ENCODE data around the gene RPIA.
"Not testable (repeated sequence)": the region's sequence is repeated elsewhere in the genome, so short reads cannot be mapped to it uniquely, and the experiment has no call there.

Gene RPIA

GRCh38 chr2:88691339-88692183, at the start of gene RPIA:
RPIA (plus strand) TSS chr2:88691673; CDS start chr2:88691699, 26 bp downstream.
- DNase-seq (ENCODE audit: low spot score) = peak; percentile 97

DNA sequence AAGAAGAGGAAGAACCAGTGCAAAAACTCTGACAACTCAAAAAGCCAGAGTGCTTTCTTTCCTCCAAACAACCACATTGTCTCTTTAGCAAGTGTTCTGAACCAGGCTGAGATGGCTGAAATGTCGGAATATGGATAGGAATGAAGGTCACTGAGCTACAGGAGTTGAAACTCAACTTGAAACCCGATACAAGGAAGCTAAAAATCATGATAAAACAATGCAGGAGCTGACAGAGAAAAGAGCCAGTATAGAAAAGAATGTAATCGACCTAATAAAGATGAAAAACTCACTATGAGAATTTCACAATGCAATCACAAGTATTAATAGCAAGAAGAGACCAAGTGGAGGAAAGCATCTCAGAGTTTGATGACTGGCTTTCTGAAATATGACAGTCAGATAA, 49.2 kb upstream of the RPIA start:
- DNase-seq (ENCODE audit: low spot score) = no peak

- DNase-seq (ENCODE audit: low spot score) = not testable (repeated sequence)
Measured at GRCh38 chr2:88645291-88645882, 46.1 kb upstream of the RPIA start.

- DNase-seq (ENCODE audit: low spot score) = no peak
Measured at GRCh38 chr2:88651646-88652045, 39.8 kb upstream of the RPIA start.

GRCh38 chr2:88654714-88655113, 36.8 kb upstream of the RPIA start:
- no peak for DNase-seq (ENCODE audit: low spot score)

- no peak for DNase-seq (ENCODE audit: low spot score)
Measured at GRCh38 chr2:88656690-88657089, 34.8 kb upstream of the RPIA start.

DNA sequence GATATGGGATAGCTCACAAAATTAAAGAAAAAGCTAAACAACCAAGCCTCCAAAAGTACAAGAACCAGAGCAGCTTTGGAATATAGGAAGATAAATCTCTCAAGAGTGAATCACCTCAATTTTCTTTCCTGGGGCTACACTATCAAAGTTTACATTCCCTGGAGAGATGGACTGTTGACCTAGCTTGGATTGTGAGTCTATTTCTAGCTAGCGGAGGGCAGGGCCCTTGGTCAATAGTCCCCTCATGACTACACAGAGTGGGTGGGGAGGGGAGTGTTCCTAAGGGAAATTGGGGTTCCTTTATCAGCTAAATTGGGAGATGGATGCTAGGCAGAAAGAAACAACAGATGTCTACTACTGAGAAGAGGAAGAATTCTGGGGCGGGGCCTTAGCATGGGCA, 34.3 kb upstream of the RPIA start:
- DNase-seq (ENCODE audit: low spot score) = no peak

DNA sequence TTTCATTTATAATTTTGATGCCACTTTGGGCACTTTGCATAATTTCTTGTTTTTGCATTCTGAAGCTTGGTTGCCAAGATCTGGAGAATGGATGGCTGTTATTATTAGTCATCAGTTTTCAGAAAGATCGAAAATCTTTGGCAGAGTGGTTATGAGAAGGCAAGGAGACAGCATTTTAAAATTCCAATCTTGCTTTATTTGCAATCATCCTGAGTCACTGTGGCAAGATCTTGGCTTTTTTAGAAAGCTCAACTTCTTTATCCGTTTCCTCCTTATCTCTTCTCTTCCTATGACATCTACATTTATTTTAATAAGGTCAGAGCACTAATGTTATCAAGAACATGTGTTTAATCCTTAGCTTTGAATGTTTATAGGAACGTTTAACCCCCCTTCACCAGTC, 33.1 kb upstream of the RPIA start:
- DNase-seq (ENCODE audit: low spot score) = no peak

GRCh38 chr2:88658881-88659537, 32.5 kb upstream of the RPIA start:
- no peak for DNase-seq (ENCODE audit: low spot score)

DNA sequence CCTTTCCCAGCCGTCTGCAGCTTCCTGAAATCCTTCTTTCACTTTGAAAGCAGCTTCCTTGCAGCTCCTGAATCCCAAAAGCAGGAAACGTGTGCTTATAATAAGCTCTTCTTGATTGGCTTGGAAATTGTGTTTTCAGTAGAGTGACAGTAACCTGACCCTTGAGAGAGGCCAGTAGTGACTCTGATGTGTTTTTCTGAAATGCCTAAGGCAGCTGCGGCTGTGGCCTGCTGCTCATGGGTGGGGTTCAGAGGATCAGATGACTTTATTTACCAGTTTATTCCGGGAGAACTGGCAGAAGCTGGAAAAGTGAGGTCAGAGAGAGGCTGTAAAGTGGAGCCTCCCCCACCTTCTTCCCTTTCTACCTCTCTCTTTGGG, 31.9 kb upstream of the RPIA start:
- DNase-seq (ENCODE audit: low spot score) = no peak

- DNase-seq (ENCODE audit: low spot score) = no peak
Measured at GRCh38 chr2:88660622-88661021, 30.9 kb upstream of the RPIA start.

DNA sequence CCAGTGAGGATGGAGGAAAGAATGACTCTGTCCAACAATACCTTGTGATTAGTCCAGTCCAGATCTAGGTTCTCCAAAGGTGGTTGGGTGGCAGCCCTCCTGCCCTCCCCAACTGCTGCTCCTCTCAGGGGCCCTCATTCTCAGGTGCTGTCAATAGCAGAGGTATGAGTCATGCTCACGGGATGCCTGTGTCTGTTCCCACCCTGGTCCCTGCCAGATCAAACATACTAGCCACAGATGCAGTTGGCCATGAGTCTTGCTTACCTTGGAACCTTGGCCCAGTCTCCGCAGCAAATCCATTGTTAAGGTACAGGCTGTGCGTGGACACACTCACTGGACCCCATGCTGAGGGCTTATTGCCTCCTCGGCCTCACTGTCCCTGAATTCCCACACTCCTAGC, 24.9 kb upstream of the RPIA start:
- DNase-seq (ENCODE audit: low spot score) = no peak

GRCh38 chr2:88667219-88667618, 24.3 kb upstream of the RPIA start:
- DNase-seq (ENCODE audit: low spot score) = peak; percentile 14

GRCh38 chr2:88668862-88669261, 22.6 kb upstream of the RPIA start:
- no peak for DNase-seq (ENCODE audit: low spot score)

DNA sequence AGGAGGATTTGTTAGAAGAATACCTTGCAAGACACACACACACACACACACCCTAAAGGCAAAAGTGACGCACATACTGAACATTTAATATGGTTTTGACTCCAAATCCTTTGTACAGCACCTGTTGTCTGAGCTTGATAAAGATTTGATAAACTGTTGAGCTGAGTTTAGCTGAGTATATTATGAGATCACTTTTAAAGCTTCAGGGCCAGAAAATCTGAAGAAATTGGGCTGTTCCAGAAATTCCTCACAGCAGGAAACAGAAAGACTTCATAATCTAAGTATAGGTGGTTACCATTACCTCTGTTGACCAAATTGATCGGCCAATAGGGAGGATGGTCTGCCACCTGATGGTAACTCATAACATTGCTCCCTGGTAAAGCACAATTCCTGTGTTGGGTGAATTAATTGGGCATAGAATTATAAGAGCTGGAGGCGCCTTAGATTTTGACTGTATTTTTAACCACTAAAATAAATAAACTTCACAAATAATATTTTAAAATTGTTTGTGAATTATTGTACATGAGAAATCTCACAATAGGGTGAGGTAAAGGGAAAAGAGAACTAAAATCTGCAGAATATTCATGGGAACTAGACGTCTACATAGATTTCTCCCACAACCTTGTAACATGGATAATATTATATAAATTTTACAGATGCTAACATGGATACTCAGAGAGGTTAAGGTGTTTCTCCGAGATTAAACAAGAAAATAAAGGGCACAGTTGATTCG, 21.8 kb upstream of the RPIA start:
- peak; percentile 70 for DNase-seq (ENCODE audit: low spot score)

DNA sequence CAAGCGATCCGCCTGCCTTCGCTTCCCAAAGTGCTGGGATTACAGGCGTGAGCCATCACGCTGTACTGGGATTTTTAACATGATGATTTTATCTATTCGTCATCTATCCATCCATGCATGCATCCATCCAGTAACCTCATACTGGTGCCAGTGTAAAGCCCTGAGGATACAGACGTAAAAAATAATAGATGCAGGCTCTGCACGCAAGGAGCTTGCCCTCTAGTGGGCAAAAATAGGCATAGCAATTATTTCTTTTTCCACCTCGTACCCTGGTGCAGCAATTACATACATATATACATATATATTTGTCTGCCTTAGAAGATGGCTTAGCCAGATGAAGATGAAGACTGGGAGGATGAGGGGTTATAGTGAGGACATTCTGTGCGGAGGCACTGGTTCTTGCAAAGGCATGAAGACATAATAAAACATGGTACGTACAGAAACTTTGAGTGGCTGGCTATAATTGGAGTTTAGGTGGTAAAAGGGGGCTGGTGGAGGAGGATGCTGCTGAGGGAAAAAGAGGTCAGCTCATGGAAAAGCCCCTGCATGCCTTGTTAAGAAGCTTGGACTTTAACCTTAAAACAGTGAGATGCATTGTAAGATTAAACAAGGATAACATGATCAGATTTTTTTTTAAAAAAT, 19.6 kb upstream of the RPIA start:
- peak; percentile 70 for DNase-seq (ENCODE audit: low spot score)

- DNase-seq (ENCODE audit: low spot score) = no peak
Measured at GRCh38 chr2:88673363-88673762, 18.1 kb upstream of the RPIA start.

DNA sequence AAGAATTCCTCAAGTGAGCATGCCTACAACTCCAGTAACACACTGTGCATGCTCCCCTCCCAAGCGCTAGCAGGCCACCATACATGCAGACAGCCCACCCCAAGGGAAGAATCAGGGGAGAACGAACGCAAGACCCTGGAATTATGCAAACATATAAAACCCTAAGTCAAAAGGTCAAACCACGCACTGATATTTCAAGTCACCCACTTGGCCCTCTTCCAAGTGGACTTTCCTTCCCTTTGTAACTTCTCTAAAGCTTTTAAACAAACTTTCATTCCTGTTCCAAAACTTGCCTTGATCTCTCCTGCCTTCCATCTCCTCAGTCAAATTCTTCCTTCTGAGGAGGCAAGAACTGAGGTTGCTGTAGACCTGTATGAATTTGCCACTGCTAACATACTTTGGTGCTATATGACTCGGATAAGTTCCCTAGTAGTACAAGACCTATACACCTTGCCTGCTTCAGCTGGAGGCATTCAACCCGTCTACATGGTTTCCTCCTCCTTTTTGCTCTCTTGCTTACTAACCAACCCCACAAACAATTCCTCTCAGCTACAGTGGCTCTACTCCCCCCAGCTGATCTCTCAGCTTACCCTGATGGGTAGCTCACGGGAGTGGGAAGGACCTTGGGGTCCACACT, 11.1 kb upstream of the RPIA start:
- DNase-seq (ENCODE audit: low spot score) = no peak

- DNase-seq (ENCODE audit: low spot score) = no peak
Measured at GRCh38 chr2:88680916-88681315, 10.6 kb upstream of the RPIA start.

DNA sequence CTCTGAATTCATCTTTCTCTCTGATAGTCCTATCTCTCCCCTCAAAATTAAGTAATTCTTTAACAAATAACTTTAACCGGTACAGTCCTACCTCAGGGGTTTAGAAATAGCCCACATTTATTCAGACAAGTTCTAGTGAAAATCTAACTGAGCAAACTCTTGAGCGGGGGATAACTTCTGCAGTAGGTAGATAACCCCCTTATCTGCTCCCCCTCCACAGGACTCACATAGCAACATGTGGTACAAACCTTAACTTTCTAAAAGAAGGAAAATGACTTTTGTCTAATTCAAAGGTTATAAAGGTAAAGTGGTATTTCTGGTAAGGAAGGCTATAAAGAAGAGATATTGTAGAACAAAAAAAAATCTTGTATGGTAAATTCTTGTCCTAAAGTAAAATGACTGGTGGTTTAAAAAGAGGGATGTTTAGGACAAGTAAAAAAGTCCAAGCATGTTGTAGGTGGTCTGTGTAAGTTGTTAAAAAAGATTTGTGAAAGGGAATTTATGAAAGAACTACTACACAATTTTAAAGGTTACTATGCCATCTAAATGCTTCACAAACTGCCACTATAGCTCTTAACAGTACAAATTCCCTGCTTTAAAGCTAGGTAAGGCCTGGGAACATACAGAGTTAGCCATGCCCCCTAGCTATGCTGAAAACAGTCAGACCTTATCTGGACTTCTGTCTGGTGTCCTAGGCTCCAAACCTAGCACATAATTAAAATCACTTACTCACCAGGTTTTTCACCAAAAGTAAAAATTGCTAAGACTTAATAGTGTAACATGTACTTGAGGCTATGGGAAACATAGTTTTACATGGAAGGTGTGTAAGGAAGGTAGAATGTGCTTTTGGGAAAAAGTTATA, 8.1 kb upstream of the RPIA start:
- no peak for DNase-seq (ENCODE audit: low spot score)

DNA sequence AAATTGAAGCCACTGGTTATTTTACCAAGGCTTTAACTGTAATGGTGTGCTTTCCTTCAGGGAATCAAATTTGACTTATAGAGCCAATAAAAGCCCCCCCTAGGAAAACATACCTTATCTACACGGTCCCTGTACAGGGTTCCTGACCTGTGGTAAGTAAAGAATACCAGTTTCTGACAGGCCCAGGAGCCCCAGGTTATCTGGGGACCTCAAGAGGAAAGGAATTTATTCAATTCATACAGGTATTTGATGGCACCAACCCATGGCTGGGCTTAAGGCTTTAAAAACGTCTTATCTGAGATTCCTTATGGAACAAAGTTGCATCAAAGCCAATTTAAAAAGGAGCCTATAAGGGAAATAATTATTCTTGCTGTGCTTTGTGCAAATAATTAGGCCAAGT, 7.0 kb upstream of the RPIA start:
- DNase-seq (ENCODE audit: low spot score) = no peak

Measured in germinal center (tissue), 1 donor.